ENCODE measurements around the gene ITGA3.

The ITGA3 gene

DNA sequence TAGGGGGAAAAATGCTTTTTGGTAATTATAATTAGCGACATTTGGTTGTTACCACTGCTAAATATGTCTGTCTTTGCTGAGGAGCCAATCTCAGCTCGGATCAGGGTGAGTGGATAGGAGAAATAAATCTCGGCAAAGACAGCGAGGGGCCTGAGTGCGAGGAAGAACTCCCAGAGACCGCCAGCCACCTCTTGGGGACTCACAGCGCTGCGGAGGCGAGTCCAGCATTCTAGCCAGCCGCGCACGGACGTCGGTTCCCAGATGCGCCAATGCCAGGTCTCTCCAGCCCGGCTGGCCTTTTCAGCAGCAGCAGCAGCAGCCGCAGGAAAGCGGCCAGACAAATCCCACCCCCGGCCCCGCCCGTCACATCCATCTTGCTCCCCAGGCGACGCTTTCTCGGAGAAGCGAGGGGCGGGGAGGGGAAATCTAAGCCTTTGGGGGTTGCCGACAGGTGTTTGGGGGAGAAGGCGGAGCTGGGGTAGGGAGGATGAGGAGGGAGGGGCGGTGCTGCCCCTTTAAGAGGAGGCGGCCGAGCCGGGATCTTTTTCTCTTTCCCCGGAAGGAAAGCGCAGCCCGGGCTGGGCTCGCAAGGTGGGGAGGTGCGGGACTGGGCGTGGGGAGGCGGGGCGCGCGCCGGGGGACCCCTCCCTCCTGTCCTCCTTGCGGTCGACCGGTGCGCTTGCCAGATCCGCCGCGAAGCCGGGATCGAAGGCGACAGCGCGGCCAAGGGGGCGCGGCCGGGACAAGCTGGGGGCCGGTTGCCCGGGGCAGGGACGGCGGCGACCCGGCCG is at the start of gene ITGA3:
Gene ITGA3 (plus strand): TSS at position 685 of the 791 bp plus-strand sequence. CDS start 330 bp downstream, outside the sequence.
- Histone ChIP-seq H3K9ac (ENCODE audit: low read length) (peak within 1 kb of the TSS; percentile 81), H3K9me3 (ENCODE audit: control insufficient read depth, low read length) (no peaks in the 10 kb centered on the region), H3K4me1 (ENCODE audit: control insufficient read depth, insufficient read depth, low read length) (peaks cover 47% of the 10 kb centered on the region), H3K27me3 (replicated peaks; ENCODE audit: control insufficient read depth, insufficient read depth, low read length) (no peaks in the 10 kb centered on the region), H3K4me3 (ENCODE audit: low read length) (peak within 1 kb of the TSS; percentile 81), H3K36me3 (ENCODE audit: control insufficient read depth, insufficient read depth, low read length, severe bottlenecking) (no peaks in the 10 kb centered on the region)
- DNase-seq (ENCODE audit: low read depth), result peak; percentile 93

DNA sequence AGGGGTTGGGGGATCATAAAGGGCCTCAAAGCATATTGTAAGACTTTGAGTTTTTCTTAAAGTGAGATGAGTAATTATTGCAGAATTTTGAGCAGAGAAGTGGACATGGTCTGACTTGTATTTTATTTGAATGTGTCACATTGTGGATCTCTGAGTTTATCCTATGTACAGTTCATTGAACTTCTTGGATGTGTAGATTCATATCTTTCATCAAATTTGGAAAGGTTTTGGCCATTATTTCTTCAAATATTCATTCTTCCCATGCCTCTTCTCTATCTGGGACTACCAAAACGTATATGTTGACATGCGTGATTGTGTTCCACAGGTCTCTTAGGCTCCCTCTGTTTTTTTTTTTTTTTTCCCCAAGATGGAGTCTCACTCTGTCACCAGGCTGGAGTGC is 46.6 kb upstream of the ITGA3 start:
- Histone ChIP-seq H3K27me3 (replicated peaks; ENCODE audit: control insufficient read depth, insufficient read depth, low read length) (peaks cover 3% of the 10 kb centered on the region), H3K36me3 (ENCODE audit: control insufficient read depth, insufficient read depth, low read length, severe bottlenecking) (no peaks in the 10 kb centered on the region), H3K4me3 (ENCODE audit: low read length) (no peak overlapping the region), H3K9ac (ENCODE audit: low read length) (no peak overlapping the region), H3K9me3 (ENCODE audit: control insufficient read depth, low read length) (peaks cover 39% of the 10 kb centered on the region), H3K4me1 (ENCODE audit: control insufficient read depth, insufficient read depth, low read length) (no peaks in the 10 kb centered on the region)
- DNase-seq (ENCODE audit: low read depth), result no peak

DNA sequence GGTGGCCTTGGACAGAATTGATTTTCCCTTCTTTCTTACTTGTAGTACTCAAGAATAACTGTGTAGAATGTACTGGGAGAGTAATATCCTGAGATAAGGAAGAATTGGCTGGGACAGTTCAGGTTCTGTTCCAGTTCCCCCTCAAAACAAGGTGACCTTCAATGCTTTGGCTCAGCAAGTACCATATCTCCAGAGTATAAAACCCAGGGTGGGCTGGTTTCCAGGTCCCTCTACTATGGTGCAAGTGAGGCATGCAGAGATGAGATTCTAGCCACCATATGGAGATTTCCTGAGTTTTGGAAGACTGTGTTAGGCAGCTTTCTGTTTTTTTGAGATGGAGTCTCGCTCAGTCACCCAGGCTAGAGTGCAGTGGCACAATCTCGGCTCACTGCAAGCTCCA is 42.8 kb upstream of the ITGA3 start:
- Histone ChIP-seq H3K4me3 (ENCODE audit: low read length) (no peak overlapping the region), H3K9ac (ENCODE audit: low read length) (no peak overlapping the region), H3K36me3 (ENCODE audit: control insufficient read depth, insufficient read depth, low read length, severe bottlenecking) (no peaks in the 10 kb centered on the region), H3K27me3 (replicated peaks; ENCODE audit: control insufficient read depth, insufficient read depth, low read length) (peaks cover 3% of the 10 kb centered on the region), H3K4me1 (ENCODE audit: control insufficient read depth, insufficient read depth, low read length) (no peaks in the 10 kb centered on the region), H3K9me3 (ENCODE audit: control insufficient read depth, low read length) (peaks cover 47% of the 10 kb centered on the region)
- DNase-seq (ENCODE audit: low read depth), result no peak

DNA sequence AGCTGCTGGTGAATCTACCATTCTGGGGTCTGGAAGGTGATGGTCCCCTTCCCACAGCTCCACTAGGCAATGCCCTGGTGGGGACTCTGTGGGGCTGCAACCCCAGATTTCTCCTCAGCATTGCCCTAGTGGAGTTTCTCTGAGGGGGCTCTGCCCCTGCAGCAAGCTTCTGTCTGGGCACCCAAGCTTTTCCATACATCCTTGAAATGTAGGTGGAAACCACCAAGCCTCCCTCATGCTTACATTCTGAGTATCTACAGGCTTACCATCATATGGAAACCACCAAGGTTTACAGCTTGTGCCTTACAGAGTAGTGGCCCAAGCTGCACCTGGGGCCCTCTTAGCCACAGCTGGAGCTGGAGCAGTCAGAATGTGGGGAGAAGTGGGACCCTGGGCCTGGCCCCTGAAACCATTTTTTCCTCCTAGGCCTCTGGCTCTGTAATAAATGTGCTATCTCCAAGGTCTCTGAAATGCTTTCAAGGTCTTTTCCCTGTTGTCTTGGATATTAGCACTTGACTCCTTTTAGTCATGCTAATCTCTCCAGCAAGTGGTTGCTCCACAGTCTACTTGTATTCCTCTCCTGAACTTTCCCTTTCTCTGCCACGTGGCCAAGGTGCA is 41.3 kb upstream of the ITGA3 start:
- Histone ChIP-seq H3K27me3 (replicated peaks; ENCODE audit: control insufficient read depth, insufficient read depth, low read length) (peaks cover 3% of the 10 kb centered on the region), H3K9me3 (ENCODE audit: control insufficient read depth, low read length) (peaks cover 33% of the 10 kb centered on the region), H3K9ac (ENCODE audit: low read length) (no peak overlapping the region), H3K4me3 (ENCODE audit: low read length) (no peak overlapping the region), H3K4me1 (ENCODE audit: control insufficient read depth, insufficient read depth, low read length) (no peaks in the 10 kb centered on the region), H3K36me3 (ENCODE audit: control insufficient read depth, insufficient read depth, low read length, severe bottlenecking) (no peaks in the 10 kb centered on the region)
- DNase-seq (ENCODE audit: low read depth), result no peak

DNA sequence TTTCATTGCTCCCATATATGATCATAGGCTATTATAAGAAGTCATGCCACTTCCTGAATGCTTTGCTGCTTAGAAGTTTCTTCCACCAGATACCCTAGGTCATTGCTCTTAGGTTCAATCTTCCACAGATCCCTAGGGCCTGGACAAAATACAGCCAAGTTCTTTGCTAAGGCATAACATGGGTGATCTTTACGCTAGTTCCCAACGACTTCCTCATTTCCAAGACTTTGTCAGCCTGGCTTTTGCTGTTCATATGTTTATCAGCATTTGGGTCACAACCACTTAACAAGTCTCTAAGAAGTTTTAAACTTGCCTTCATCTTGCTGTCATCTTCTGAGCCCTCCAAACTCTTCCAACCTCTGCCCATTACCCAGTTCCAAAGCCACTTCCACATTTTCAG is 40.8 kb upstream of the ITGA3 start:
- H3K9ac ChIP-seq (ENCODE audit: low read length), result no peak overlapping the region
- H3K36me3 ChIP-seq (ENCODE audit: control insufficient read depth, insufficient read depth, low read length, severe bottlenecking), result no peaks in the 10 kb centered on the region
- peaks cover 3% of the 10 kb centered on the region for H3K27me3 ChIP-seq (replicated peaks; ENCODE audit: control insufficient read depth, insufficient read depth, low read length)
- H3K4me3 ChIP-seq (ENCODE audit: low read length), result no peak overlapping the region
- H3K4me1 ChIP-seq (ENCODE audit: control insufficient read depth, insufficient read depth, low read length), result no peaks in the 10 kb centered on the region
- peaks cover 28% of the 10 kb centered on the region for H3K9me3 ChIP-seq (ENCODE audit: control insufficient read depth, low read length)
- no peak for DNase-seq (ENCODE audit: low read depth)

DNA sequence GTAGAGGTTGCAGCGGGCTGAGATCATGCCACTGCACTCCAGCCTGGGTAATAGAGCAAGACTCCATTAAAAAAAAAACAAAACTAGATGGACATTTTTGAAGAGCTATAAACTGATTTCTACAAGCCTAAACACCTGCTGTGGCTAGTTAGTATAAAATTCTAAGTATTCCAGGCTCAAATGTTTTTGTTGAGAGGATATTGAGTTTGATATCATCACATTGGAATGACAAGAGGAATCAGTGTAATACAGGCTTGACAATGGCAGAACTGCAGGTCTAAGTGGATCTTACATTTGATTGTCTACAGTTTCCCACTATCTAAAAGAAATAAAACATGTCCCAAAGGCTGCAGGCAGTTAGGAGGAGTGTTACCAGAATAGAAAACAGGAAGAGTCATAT is 37.0 kb upstream of the ITGA3 start:
- H3K36me3 ChIP-seq (ENCODE audit: control insufficient read depth, insufficient read depth, low read length, severe bottlenecking), result no peaks in the 10 kb centered on the region
- DNase-seq (ENCODE audit: low read depth), result no peak

DNA sequence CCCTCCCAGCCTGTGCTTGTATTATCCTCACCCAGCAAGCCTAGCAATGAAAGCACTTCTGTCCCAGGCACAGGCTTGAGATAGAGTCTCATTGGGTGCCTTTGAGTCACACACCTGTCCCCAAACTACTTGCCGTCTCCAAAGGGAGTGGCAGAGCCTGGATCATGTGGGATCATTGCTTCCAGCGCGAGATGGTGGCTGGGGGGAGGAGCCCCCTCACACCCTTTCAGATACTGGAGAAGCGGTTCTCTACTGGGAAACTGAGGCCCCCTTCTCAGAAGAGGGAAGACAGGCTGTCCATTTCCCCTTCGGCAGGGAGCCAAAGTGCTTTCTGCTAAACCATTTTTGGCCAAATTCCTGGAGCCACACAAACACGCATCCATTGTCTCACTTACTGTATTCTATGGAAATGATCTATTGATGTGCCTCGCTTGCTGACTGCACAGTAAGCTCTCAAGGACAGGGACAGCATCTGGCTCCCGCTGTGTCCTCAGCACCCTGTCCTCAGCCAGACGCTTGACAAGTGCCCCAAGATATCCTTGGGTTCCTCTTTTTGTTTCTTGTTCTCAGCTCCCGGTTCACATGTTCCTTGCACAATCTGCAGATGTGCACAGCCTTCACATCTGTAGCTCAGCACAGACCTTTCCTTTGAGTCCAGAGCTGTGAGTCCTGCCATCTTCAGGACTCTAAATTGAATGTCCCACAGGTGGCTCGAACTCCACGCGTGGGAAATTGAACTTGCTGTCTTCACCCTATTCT is 34.9 kb upstream of the ITGA3 start:
- H3K9me3 ChIP-seq (ENCODE audit: control insufficient read depth, low read length), result no peaks in the 10 kb centered on the region
- no peak overlapping the region for H3K4me3 ChIP-seq (ENCODE audit: low read length)
- no peaks in the 10 kb centered on the region for H3K4me1 ChIP-seq (ENCODE audit: control insufficient read depth, insufficient read depth, low read length)
- no peak overlapping the region for H3K9ac ChIP-seq (ENCODE audit: low read length)
- H3K27me3 ChIP-seq (replicated peaks; ENCODE audit: control insufficient read depth, insufficient read depth, low read length), result peaks cover 6% of the 10 kb centered on the region
- no peak for DNase-seq (ENCODE audit: low read depth)
- H3K36me3 ChIP-seq (ENCODE audit: control insufficient read depth, insufficient read depth, low read length, severe bottlenecking), result no peaks in the 10 kb centered on the region

More for the DNA sequence above, 37.0 kb upstream of the ITGA3 start:
- Histone ChIP-seq H3K9ac (ENCODE audit: low read length) (no peak overlapping the region), H3K4me1 (ENCODE audit: control insufficient read depth, insufficient read depth, low read length) (no peaks in the 10 kb centered on the region), H3K27me3 (replicated peaks; ENCODE audit: control insufficient read depth, insufficient read depth, low read length) (peaks cover 6% of the 10 kb centered on the region), H3K4me3 (ENCODE audit: low read length) (no peak overlapping the region), H3K9me3 (ENCODE audit: control insufficient read depth, low read length) (peaks cover 10% of the 10 kb centered on the region)

DNA sequence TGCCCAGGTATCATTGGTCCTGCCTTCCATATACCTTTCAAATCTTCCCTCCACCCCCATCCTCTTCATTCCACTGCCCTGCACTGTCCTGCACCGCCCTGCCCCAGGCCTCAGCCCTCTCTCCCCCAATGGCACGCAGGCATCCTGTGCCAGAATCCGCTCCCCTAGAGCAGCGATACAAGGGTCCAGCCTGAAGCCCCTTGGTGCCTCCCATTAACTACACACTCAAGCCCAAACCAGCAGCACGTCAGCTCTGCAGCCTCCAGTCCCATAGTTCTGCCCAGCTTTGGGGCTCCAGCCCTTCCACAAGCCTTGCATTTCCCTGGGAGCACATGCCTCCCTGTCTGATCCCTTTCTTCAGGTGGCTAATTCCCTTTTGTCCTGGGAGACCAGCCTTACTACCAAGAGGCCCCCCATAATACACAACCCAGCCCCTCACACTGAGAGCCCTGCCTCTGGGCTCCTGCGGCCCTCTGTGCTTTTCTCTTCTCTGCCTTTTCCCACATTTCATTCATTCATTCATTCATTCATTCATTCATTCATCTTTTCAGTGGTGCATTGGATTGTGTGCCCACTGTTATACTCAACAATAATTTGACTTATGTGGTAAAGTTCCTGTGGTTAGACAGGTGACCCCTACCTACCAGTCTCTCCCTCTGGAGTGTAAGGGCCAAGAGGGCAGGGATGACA is 34.1 kb upstream of the ITGA3 start:
- Histone ChIP-seq H3K4me1 (ENCODE audit: control insufficient read depth, insufficient read depth, low read length) (no peaks in the 10 kb centered on the region), H3K4me3 (ENCODE audit: low read length) (no peak overlapping the region), H3K27me3 (replicated peaks; ENCODE audit: control insufficient read depth, insufficient read depth, low read length) (peaks cover 6% of the 10 kb centered on the region), H3K9me3 (ENCODE audit: control insufficient read depth, low read length) (no peaks in the 10 kb centered on the region), H3K9ac (ENCODE audit: low read length) (no peak overlapping the region), H3K36me3 (ENCODE audit: control insufficient read depth, insufficient read depth, low read length, severe bottlenecking) (no peaks in the 10 kb centered on the region)
- DNase-seq (ENCODE audit: low read depth), result no peak

DNA sequence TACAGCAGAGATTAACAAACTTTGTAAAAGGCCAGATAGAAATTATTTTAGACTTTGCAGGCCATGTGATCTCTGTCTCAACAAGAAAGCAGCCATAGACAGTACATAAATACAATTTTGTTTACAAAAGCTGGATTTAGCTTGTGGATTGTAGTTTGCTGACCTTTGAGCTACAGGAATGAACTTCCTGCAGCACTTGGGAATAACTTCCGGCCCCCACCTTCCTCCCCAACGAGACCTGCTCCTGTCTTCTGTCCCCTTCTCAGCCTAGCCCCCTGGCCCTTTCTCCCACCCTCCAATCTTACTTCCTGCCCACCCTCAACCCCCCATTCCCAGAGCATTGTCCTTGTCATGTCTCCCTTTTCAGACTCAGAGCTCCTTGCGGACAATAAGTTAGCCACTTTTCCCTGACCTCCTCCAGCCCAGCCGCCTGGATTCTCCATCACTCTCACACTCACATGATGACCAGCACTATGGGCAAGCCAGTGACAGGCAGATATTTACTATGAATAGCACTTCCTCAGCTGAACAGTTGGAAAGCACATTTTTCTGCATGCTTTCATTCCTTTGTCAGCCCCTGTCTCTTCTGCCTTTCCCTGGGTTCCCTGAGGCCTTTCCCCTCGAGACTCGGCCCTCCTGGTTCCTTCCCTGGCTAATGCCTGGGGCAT is 33.3 kb upstream of the ITGA3 start:
- H3K4me3 ChIP-seq (ENCODE audit: low read length), result no peak overlapping the region
- H3K9me3 ChIP-seq (ENCODE audit: control insufficient read depth, low read length), result no peaks in the 10 kb centered on the region
- no peaks in the 10 kb centered on the region for H3K36me3 ChIP-seq (ENCODE audit: control insufficient read depth, insufficient read depth, low read length, severe bottlenecking)
- H3K9ac ChIP-seq (ENCODE audit: low read length), result no peak overlapping the region
- H3K27me3 ChIP-seq (replicated peaks; ENCODE audit: control insufficient read depth, insufficient read depth, low read length), result peaks cover 6% of the 10 kb centered on the region
- DNase-seq (ENCODE audit: low read depth), result no peak
- peaks cover 7% of the 10 kb centered on the region for H3K4me1 ChIP-seq (ENCODE audit: control insufficient read depth, insufficient read depth, low read length)

DNA sequence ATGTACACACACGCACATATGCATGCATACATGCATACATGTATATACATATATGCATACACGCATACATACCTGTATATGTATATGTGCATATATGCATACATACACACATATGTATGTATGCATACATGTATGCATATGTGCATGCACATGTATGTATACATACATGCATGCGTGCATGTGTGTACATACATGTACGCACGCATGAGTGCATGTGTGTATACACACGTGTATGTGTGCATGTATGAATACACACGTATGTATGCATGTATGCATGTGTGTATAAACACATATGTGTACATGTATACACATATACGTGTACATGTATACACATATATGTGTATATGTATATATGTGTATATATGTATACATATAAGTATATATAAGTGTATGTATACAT is 32.4 kb upstream of the ITGA3 start:
- Histone ChIP-seq H3K9ac (ENCODE audit: low read length) (no peak overlapping the region), H3K4me3 (ENCODE audit: low read length) (no peak overlapping the region), H3K36me3 (ENCODE audit: control insufficient read depth, insufficient read depth, low read length, severe bottlenecking) (no peaks in the 10 kb centered on the region), H3K27me3 (replicated peaks; ENCODE audit: control insufficient read depth, insufficient read depth, low read length) (peaks cover 6% of the 10 kb centered on the region), H3K9me3 (ENCODE audit: control insufficient read depth, low read length) (no peaks in the 10 kb centered on the region), H3K4me1 (ENCODE audit: control insufficient read depth, insufficient read depth, low read length) (peaks cover 14% of the 10 kb centered on the region)
- no peak for DNase-seq (ENCODE audit: low read depth)
